NCI-H2081 (cell line): ENCODE results near the gene PBX1.
A peak's percentile ranks its signal among the peaks of the same experiment; 100 is the strongest.

Source experiments
- DNase-seq, 2 experiments: peaks; one replicate each; lab custom pipeline; 2025; lab: John Stamatoyannopoulos, UW

PBX1 gene

DNA sequence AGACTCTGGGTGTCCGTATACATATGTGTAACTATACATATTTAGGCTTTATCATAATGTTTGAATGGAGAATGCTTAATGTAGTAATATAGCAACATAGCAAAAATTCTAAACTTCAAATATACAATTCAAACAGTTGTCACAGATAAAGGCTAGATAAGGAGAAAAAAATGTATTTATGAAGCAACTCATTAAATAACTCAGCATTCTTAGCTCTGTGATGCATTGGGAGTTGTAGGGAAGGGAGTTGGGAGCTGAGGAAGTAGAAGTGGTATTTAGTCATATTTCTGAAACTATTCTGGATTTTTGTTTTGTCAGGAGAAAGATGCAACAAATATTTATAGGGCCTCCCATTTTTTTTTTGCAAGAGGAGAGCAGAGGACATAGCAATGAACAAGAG lies 197.8 kb downstream of the PBX1 start:
- no peak for DNase-seq

- DNase-seq, result no peak
Measured at GRCh38 chr1:164757625-164758024, 198.6 kb downstream of the PBX1 start.

GRCh38 chr1:164759144-164759920 lies 200.3 kb downstream of the PBX1 start:
- no peak for DNase-seq

- no peak for DNase-seq
Measured at GRCh38 chr1:164759979-164760469, 201.0 kb downstream of the PBX1 start.

- DNase-seq, result no peak
Measured at GRCh38 chr1:164760569-164760968, 201.6 kb downstream of the PBX1 start.

DNA sequence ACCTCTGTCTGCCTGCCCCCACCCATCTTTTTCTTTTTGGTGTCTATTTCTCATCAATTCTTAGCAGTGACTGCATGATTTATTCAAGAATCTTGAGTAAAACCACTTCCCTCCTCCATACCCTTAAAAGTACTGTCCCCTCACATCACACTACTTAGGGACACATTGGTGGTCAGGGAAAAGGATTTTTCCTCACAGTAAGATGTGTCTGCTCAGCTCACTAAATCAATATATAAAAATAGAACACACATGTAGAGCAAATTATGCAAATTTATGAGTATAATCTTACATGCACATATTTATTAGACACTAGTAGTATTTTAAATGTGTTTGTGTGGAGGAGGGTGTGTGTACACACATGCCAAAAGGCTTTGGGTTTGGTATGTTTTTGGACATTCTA lies 202.0 kb downstream of the PBX1 start:
- DNase-seq, result no peak

GRCh38 chr1:164763098-164763497 lies 204.1 kb downstream of the PBX1 start:
- no peak for DNase-seq

DNA sequence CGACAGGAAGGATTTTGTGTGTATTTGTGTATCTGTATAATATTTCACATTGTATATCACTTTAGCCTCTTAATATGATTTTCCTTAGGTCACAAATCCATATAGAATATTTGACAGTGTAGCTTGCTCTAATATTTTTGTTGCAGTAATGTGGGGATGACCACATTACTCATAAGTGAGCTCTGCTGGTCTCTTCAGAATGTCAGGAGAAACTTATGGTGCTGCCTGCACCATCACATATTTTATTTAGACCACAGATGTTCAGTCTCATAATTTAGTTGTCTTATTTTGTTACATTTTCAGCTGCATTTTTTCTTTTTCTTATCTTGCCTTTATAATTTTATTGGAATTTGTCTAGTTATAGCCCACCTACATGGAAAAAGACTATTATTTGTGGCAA lies 205.3 kb downstream of the PBX1 start:
- DNase-seq, result no peak

GRCh38 chr1:164765557-164765956 lies 206.6 kb downstream of the PBX1 start:
- DNase-seq, result no peak

DNA sequence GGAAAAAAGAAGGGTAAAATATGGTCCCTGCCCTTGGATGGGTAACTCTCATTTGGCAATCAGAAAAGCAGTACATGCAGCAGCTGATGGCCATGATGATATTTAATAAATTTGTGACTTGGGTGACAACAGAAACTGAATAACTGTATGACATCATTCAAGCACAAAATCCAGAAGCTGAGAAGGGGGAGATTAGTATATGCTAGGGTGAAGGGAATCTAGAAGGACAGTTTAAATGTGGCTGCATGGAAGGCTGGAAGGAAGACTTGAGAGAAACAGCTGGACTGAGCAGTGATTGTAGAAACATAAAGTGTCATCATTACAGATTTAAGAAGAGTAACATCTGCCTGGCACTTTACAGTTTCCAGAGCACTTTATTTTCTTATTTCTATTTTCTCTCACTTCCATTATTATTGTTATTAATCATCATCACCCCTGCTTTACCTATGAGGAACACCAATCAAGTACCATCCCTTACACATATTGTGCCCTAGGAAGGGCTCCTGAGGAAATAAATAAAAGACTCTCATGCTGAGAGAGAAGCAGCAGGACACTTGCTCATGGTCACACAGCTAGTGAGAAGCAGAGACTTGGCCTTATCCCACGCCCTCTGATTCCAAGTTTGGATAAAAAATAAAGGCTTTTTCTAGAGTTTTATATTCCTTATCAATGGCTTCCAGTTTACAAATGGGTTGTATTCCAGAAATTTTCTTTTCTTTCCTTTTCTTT lies 207.2 kb downstream of the PBX1 start:
- DNase-seq, result no peak

DNA sequence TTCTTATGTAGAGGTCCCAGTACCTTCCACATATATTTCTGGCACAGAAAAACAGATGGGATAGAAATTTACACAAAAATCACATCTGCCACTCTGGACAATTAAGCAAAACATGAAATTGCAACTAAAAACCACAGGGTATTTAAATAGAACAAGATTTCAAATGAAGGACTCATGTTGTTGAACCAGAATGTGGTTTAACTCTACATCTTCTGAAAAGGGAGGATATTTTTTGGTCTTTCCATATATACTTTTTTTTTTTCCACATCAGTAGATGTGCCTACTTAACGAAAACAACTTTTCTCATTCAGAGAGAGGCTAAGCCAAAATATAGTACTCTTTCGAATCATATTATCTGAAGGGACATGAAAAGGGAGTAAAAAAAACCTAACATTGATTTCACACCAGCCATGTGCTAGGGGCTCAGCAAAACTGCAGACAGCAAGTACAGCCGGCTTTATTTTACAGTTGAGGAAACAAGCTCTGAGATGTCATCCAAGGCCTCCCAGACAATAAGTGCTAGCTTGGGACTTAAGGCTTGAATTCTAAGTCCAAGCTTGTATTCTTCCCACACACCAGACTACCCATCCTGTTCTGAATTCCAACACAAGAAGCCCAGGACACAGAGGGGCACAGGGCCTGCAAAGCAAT lies 208.9 kb downstream of the PBX1 start:
- DNase-seq, result no peak

DNA sequence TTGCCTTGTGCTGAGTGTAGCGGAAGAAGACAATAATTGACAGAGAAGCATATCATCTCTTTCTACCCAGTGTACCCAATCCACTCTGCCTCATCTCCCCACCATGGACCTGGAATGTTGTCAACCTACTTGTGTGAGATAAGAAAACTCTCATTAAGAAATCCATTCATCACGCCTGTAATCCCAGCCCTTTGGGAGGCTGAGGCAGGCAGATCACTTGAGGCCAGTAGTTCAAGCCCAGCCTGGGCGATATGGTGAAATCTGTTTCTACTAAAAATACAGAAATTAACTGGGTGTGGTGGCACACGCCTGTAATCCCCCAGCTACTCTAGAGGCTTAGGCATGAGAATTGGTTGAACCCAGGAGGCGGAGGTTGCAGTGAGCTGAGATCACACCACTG lies 209.6 kb downstream of the PBX1 start:
- no peak for DNase-seq

- no peak for DNase-seq
Measured at GRCh38 chr1:164769486-164770130, 210.6 kb downstream of the PBX1 start.

- DNase-seq, result no peak
Measured at GRCh38 chr1:164770131-164770529, 211.1 kb downstream of the PBX1 start.

DNA sequence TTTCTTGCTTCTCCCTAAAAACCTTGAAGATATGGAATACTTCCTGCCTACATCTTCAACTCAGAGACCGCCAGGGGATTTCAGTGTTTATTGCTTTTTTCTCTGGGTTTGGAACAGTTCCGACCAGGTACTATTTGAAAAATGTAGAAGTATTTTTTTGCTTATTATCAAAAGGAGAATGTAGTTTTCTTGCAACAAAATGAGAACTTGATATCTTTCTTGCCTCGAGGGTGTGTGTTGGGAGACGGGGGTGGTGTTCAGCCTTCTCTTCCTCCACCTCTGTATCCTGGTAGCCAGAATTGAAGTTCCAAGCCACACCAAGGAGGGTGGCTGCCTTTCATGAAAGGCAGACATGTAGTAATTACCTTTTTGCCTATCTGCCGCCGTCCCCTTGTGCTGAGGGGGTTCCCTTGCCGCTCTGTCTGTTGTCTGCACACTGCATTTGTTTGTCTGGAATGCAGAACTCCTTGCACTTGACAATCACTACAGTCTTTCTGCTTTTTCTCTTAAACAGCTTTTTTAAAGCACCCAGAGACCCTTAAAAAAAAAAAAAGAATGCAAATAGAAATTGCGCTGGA lies 212.1 kb downstream of the PBX1 start:
- DNase-seq, result no peak

DNA sequence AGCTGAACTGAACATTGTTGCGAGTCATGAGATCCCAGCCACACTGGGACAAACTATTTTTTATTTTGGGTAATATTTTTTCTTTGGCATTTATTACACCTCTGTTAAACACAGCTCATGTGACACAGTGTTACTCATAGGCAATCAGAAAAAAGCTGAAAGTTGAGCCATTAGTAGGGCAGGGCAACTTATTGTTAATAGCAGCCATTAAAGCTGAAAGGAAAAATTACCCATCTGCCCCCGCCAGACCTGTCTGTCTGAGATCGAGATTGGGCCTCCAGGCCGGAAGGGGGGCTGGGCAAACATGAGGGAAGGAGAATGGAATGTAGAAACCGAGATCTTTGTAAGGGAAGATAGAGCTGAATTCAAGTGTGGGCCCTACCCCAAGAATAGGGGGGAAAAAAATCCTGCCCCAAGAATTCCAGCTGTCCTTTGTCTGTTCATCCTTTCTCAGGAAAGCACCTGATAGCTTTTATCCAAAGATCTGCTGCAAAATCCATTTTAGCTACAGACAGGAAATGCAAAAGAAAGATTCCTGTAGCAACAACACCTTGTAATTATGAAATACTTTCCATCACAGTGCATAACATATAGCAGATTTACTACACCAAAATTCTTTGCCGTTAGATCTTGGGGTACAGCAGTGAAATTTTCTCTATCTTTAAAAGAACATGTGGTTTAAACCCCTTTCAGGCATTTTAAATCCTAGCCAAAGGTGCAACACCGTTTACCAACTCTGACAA lies 212.8 kb downstream of the PBX1 start:
- no peak for DNase-seq

DNA sequence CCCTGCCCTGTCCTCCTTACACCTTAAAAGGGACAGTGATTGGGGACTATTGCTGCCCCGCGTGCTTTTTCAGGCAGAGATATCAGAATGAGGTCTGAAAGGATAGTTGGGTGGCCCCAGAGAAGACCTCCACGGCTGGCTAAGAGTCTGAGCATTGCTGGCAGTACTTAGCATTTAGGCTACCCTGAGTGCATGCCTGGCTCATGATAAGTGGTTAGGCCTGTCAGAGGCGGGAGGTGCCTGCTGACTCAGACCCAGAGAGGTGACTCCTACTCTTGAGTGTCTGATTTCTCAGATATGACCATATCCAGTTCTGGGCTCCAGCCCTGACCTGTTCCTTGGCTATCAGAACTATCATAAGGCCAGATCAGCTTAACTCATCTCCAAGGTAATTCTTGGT lies 213.7 kb downstream of the PBX1 start:
- no peak for DNase-seq

- DNase-seq, result no peak
Measured at GRCh38 chr1:164773102-164773501, 214.1 kb downstream of the PBX1 start.

DNA sequence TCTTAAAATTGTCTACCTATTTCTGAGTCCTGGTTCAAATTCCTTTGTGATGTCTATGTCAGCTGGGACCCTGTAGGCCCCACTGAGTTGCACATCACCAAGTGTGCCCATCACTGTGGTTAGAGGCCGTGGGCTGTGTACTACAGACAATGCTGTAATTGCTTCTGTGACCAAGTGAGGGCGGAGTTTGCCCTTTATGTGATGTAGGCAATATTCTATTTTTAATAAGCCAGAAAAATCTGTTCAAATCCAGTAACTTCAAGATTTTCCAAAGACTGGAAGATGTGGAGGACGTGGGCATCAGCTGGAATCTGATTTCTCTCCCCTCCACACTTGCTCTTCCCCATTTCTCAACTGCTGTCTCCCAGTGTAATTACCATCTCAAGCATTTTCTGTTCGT lies 215.4 kb downstream of the PBX1 start:
- DNase-seq, result no peak

DNA sequence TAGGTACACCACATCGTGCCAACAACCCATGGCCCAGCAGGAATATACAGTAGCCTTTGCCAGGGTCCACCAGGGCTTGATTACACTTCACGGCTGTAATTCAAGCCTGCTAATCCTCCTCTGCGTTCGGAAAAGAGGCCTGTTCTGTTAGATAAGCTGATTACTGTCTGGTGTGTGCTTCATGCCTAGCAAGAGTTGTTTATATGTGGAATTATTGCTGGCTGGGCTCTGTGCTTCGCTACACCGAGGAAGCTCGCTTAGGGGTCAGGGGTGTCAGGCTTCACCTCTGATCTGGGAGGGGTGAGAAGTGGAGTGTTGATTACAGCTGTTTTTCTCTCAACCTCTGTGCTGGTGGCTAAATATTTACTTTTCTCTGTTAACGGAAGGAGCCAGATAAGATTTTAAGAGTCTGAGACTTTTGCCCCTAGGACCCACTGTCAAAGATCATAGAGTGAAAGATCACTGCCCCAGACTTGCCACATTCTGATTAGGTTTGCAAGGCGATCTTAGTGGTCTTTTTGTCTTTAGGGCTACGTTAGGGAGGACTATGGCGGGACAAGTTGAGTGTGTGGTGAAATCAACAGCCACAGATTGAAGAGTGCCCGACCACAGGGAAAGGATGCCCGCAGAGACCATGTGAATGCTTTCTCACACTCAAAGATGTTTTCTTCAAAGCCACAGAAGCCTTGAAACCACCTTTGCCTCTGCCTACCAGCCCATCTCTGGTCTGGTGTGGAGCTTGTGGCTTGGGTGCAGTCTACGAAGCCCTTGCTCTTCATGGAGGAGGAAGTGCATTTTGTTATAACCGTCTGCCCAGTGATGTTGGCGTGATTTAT lies 216.1 kb downstream of the PBX1 start:
- DNase-seq, result peak; percentile 57 to 85
